Anterior cingulate cortex (tissue), 58 donors: ENCODE measurements around the gene PRSS16.
"Not testable (repeated sequence)": the region's sequence is repeated elsewhere in the genome, so short reads cannot be mapped to it uniquely, and the experiment has no call there.

Source experiments
- DNase-seq, 58 donors: peaks; one replicate each; lab custom pipeline; 2025; lab: John Stamatoyannopoulos, UW

The PRSS16 gene

GRCh38 chr6:27241443-27241842, 6.1 kb upstream of the PRSS16 start:
- DNase-seq, result no peak

GRCh38 chr6:27242589-27243265, 4.8 kb upstream of the PRSS16 start:
- no peak for DNase-seq

- DNase-seq, result no peak
Observed at GRCh38 chr6:27248783-27249182, 1.3 kb downstream of the PRSS16 start.

DNA sequence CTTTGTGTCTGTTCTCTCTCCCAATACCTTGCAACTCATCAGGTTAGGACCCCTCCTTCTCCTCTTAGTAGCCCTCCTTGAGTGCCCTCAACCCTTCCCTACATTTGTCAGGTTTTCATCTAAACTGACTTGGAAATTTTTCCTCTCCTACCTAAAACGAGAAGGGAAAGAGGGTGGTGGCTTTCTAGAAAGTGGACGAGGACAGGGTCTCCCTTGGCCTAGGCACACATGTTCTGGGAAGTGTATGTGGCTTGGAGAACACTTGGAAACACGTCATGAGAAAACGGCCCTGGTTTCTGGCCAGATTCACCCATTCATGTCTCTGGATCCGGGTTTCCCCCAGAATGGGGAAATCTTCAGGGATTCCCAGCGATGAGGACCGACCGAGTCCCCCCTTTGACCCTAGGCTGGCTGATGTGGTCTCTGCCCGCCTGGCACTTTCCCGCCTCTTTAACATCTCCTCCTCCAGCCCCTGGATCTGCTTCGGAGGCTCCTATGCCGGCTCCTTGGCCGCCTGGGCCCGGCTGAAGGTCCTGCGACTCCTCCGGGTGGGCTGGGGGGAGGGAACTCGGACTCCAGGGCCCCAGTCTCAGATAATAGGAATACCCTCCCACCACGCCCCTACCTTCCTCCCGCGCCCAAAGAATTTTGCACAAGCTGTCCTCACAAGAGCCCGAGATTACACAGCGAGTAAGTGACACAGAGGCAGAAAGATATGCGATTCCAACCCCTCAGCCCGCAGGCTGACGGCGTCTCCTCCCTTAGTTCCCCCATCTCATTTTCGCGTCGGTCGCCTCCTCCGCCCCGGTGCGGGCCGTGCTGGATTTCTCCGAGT, 3.0 kb downstream of the PRSS16 start:
- no peak for DNase-seq

DNA sequence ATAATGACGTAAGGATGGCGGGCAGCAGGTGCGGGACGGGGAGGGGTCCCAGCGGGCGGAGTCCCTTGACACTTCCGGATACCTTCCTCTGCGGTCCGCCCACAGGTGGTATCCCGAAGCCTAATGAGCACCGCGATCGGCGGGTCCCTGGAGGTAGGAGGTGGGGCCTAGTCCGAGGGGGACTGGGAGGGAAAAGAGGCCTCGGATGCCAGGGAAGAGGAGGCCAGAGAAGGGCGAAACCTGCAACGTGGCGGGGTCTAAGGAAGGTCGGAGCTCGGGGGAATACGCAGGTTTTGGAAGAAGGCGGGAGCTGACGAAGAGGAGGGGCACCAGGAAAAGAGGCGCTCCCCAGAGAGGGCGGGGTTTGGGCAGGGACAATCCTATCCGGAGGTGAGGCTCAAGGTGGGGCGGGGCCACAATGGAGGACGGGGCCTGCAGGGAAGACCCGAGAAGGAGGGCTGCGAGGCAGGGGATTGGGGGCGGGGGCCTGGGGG, 3.7 kb downstream of the PRSS16 start:
- peak in 32 of 58 donors; percentile 2 to 63 (median 24) for DNase-seq

- DNase-seq, result peak in 31 of 58 donors; percentile 2 to 58 (median 27)
Observed at GRCh38 chr6:27251606-27252251, 4.2 kb downstream of the PRSS16 start.

DNA sequence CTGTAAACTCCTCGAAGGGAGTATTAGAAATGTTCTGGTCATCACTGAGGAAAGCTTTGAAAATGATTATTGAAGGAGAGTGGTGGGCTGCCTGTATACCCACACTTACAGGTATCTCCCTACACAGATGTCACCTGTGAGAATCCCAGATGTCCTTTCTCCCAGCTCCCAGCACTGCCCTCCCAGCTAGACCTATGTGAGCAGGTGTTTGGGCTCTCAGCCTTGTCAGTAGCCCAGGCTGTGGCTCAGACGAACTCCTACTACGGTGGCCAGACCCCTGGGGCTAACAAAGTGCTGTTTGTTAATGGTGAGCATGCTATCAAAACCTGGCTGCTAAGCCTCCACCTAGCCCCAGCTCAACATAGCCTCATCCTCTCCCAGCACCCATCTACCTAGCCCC, 7.1 kb downstream of the PRSS16 start:
- no peak for DNase-seq

DNA sequence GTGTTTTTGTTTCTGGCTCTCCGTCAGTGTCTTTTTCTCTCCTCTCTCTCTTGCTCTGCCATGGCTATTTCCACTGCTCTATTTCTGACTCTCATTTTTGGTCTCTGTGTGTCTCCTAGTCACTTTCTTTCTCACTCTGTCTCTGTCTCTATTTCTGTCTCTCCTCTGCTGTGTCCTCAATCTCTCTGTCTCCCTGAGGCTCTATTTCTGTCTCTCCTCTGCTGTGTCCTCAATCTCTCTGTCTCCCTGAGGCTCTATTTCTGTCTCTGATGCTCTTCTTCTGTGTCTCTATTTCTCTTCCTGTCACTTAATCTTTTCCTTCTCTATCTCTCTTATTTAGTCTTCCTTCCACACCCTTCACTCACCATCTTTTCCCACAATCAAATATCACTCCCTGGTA, 8.4 kb downstream of the PRSS16 start:
- no peak for DNase-seq

- DNase-seq, result no peak
Observed at GRCh38 chr6:27260369-27260768, 12.9 kb downstream of the PRSS16 start.

- DNase-seq, result no peak
Observed at GRCh38 chr6:27260836-27261375, 13.4 kb downstream of the PRSS16 start.

- no peak for DNase-seq
Observed at GRCh38 chr6:27263886-27264285, 16.4 kb downstream of the PRSS16 start.

GRCh38 chr6:27267003-27267402, 19.5 kb downstream of the PRSS16 start:
- not testable (repeated sequence) for DNase-seq

GRCh38 chr6:27267857-27268434, 20.4 kb downstream of the PRSS16 start:
- no peak for DNase-seq

DNA sequence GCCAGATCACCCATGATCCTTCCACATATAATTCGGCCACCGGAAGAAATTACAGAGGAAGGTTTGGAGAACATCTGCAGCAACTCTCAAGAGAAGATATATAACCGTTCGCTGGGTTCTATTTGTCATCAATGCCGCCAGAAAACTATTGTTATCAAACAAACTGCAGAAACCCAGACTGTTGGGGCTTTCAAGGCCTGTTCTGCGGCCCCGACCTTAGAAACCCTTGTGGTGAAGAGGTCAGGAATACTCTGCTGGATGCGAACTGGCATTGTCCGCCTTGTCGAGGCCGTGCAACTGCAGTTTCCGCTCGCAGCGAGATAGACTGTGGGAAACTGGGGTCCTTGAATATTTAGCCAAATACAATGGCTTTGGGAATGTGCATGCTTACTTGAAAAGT, 21.3 kb downstream of the PRSS16 start:
- no peak for DNase-seq

- DNase-seq, result no peak
Observed at GRCh38 chr6:27273783-27274182, 26.3 kb downstream of the PRSS16 start.

GRCh38 chr6:27275025-27275956, 27.8 kb downstream of the PRSS16 start:
- no peak for DNase-seq

DNA sequence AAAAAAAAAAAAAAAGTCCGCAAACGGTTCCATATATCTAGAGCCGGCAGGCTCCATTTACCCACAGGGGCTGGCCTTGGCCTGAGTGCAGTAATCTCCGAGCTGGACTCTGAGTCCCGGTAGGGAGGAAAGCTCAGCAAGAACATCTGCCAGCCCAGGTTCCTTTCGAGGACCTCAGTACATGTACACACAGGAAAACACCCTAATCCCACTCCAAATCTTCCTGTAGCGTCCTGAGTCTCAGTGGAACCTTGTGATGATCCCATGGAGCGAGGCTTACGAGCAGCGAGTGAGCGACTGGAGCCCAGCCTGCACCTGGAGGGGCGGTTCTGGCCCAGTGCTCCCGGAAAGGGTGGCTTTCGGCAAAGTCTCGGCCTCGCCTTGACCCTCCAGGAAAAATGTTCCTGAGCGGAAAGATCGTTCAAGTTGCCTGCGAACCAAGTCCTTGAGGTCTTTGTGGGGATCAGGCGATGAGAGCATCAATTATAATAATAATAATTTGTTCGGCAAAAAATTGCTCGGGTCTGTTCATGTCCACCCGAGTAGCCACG, 32.1 kb downstream of the PRSS16 start:
- no peak for DNase-seq

DNA sequence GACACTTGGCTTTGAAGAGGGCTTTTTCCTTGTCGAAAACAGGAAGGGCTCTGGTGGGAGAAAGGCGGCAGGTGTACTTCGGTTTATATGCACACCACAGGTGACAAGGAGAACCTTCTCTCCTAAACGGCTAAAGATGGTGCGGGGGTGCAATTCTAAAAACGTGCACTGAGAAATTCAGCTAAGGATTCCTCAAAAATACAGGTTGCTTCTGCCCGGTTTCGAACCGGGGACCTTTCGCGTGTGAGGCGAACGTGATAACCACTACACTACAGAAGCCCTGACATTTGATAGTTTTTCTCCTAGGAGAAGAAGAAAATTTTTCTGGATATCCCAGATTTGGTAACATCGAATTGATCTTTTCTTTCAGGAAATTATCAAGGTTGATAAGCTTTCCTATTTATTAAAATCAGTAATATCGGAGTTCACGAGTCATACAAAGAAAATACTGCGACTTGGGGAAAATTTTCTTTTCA, 32.6 kb downstream of the PRSS16 start:
- DNase-seq, result peak in 1 of 58 donors; percentile 0

DNA sequence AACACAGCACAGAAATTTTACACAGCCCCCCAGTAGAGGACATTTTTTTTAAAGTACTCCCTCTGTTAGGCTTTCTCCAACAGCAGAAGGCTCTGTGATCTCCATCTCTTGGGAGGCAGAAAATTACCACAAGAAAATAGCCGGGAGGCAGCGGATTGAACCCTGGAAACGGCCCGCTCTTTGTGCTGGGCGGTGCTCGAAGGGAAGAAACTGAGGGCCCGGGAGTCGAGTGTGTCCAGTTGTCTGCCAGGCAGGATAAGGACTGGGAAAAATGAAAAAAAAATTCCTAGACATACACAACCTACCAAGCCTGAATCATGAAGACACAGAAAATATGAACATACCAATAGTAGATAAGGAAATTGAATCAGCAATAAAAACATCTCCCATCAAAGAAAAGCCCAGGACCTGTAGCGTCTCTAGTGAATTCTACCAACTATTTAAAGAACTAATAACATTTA, 33.1 kb downstream of the PRSS16 start:
- no peak for DNase-seq
